Stimulated activated CD4-positive, alpha-beta T cell treated with anti-CD3 and anti-CD28 coated beads, Interleukin-4, amount 100 ng/mL, for 24 hours (primary cell): Measurements from ENCODE around the gene POU2F3.
A peak's percentile ranks its signal among the peaks of the same experiment; 100 is the strongest.
"Not testable (repeated sequence)": the region's sequence is repeated elsewhere in the genome, so short reads cannot be mapped to it uniquely, and the experiment has no call there.

Experiments used
- DNase-seq: peaks from one replicate; pipeline ENCODE4 v3.0.0-alpha.2; 2020

POU2F3 gene

DNA sequence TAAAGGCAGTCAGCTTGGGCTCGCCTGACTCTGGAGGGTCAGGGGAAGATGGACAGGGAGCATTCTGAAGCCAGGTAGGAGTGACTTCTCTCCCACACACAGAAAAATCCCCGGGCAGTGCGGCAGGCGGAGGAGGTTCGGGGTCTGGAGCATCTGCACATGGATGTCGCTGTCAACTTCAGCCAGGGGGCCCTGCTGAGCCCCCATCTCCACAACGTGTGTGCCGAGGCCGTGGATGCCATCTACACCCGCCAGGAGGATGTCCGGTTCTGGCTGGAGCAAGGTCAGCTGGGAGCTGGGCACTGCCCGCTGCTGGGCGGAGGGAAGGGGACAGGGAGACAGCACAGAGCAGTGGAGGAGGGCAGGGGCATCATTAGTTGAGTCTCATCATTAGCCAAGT, 13.2 kb upstream of the POU2F3 start:
- DNase-seq = no peak

DNA sequence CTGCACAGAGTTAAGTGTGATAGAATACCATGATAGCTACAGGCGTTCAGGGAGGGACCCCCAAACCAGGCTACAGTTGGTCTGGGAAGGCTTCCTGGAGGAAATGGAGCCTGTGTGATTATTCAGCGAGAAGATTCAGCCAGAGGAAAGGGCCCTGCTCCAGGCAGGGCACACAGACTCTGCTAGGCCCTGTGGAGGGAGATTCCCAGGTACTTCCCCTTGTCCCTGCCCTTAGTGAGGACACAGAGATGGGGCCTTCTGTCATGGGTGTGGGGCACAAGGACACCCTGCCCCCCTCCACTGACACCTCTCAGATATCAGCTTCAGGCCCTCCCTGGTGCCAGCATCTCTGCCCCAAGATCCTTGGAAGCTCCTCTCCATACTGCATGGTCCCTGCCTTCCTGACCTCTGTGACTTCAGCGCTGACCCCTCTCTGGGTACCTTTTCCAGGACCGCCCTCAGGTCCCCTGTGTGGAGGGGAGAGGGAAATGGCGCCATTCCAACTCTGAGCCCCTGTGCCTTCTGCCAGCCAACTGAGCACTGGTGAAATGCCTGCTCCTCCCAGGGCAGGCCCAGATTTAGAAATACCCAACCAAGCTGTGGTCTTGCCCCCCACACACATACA, 12.6 kb upstream of the POU2F3 start:
- no peak for DNase-seq

DNA sequence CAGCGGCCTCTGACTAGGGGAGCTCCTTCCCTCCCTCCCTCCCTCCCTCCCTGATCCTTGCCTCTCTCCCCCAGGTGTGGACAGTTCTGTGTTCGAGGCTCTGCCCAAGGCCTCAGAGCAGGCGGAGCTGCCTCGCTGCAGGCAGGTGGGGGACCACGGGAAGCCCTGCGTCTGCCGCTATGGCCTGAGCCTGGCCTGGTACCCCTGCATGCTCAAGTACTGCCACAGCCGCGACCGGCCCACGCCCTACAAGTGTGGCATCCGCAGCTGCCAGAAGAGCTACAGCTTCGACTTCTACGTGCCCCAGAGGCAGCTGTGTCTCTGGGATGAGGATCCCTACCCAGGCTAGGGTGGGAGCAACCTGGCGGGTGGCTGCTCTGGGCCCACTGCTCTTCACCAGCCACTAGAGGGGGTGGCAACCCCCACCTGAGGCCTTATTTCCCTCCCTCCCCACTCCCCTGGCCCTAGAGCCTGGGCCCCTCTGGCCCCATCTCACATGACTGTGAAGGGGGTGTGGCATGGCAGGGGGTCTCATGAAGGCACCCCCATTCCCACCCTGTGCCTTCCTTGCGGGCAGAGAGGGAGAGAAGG, 11.1 kb upstream of the POU2F3 start:
- no peak for DNase-seq

DNA sequence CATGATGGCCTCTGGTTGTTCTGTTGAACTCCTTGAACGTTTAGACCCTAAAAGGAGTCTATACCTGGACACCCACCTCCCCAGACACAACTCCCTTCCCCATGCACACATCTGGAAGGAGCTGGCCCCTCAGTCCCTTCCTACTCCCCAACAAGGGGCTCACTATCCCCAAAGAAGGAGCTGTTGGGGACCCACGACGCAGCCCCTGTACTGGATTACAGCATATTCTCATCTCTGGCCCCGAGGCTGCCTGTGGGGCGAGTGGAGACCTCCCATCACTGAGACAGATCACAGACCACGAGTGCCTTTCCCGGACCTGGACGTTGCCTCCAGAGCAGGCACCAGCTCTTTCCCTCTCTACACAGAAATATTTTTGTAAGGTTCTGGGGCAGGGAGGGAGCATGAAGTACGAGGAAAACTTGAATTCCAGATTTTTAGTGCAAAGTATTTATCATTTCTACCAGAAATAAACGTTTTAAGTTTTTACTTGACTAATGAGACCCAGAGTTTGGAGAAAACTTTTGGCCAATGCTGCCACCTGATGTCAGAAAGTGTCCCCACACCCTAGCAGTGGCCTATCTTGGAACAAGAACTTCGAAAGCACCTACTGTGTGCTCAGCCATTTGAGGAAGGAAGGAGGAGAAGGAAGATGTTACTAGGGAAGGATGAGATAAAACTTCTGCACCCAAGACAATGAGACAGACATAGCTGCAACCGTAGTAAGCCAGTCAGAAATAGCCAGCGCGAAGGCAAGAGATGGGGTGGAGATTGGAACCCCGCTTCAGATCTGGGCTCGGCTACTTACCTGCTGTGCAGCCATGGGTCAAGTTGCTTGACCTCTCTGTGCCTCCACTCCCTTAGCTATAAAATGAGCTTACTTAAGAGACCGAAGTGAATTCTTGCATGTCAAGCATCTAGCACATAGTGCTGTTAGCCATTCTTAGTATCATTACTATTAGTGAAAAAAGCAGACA, 10.2 kb upstream of the POU2F3 start:
- no peak for DNase-seq

DNA sequence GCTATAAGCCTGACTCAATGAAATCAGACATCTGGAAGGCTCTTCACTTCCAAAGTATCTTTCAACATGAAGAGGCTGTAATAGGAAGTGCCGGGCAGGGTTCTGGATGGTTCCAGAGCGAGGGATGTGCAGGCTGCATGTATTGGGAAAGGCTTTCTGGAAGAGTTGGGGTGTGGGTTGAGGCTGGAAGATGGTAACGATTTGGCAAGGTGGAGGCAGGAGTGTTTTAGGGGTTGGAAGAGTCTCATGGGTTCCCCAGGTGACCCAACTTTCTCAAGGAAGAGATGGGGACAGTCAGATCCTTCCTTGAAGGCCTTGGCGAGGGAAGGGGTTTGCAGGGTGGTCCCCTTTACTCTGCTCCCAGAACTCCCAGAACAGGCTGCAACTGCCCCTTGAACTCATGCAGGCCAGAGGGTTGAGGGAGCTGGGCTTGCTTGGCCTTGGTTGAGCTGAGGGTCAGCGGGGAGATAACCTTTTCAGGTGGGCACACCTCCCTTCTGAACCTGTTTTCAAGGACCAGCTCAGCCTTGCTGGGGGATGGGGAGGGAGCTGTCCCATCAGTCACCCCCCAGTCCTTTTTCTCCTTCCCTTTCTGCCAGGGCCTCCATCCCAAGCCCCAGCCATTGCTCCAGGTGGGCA, 9.4 kb upstream of the POU2F3 start:
- DNase-seq = no peak

DNA sequence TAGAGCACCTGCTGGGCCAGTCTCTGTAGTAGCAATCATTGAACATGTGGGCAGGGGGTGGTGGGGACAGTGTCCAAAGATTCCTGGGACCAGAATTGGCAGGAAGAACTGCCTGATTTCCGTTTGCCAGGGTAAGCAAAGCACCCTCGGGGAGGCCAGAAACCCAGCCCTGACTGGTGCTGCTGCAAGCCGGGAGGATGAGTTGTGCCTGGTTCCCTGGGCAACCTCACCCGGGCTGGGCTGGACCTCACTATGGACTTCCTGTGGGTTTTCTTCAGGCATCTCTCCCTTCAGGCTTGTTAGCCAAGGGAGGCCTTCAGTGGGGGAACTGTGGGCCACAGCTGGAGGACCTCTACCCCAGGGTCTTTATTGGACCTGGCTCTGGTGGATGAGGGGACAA, 8.0 kb upstream of the POU2F3 start:
- no peak for DNase-seq

DNA sequence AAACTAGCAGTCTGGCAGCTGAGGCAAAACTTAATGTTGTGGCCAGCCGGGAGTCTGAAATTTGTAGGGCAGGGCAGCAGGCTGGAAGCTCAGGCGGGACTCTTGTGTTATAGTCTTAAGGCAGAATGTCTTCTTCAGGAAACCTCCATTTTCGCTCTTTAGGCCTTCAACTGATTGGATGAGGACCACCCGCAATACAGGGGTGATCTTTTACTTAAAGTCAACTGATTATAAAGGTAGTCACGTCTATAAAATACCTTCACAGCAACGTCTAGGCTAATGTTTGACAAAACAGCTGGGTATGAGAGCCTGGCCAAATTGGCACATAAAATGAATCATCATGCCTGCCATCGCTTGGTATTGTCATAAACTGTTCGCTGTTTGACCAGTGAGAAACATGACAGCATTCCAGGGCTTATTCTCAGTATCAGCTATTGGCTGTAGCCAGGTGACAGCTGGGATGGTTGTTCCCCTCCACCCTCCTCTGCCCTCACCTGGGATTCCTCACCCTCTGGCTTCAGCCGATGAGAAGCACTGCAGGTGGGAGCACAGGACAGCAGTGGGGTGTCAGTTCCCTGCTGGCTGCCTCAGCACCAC, 6.6 kb upstream of the POU2F3 start:
- DNase-seq = no peak

DNA sequence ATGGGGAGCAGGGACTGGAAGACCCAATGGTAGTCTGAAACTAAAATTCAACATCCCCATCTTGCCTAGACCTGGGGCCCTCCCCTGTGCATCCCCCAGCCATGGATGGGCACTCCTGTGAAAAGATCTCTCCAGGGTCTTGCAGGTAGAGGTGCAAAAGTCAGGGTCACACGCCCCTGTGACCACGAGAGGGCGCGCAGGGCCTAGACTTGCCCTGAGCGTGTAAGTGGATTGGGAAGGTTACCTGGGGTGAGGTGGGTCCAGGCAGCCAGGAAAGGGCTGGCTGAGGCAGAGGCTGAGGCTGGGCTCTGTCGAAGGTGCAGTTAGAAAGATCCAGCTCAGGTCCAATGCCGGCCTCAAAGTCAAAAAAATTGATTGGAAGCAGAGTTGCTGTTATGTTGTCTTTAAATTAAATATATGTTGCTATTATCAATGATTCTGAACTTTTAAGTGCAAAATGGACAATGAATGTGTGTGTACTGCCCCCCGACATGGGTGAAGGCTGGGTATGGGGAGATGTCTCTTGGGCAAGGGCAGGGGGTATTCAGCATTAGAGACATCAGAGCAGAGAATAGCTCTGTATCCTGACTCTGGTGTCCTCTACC, 4.8 kb upstream of the POU2F3 start:
- peak; percentile 63 for DNase-seq

DNA sequence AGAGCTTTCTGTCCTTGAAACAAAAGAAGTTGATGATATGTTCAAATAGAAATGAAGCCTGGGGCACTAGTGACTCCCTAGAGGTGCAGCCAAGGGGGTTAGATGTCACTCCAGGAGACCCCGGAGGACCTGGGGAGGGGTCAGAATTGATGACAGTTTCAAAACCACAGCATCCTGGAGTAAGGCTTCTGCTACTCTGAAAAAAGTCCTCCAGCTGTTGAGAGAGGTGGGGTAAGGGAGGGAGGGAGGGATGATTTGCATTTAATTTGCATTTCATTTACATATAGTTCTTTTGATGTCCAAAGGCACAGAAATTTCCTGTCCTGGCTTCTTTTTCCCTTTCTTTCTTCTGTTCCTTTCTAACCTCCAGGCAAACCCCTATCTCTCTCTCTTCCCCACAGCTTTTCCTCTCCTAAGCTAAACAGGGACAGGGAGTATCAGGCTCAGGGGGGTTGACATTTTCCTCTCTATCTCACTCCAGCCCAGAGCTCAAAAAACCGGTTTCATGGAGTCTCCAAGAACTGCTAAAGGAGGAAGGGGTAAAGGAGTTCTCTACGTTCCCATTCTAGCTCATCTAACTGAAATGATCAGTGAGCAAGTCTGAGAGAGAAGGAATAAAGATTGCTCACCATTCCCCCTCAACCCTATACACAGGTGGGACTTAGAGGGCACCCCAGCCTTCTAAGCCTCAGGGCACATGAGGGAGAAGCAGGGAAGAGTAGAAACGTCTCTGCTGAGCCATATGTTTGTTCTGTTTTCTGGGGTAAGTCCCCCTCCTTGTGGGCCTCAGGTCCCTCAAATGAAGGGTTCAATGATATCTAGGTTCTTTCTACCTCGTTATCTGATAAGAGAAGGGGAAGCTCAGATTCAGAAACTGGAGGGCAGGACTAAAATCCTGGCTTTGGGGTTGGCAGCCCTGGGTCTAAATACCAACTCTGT, 3.5 kb upstream of the POU2F3 start:
- DNase-seq = no peak

DNA sequence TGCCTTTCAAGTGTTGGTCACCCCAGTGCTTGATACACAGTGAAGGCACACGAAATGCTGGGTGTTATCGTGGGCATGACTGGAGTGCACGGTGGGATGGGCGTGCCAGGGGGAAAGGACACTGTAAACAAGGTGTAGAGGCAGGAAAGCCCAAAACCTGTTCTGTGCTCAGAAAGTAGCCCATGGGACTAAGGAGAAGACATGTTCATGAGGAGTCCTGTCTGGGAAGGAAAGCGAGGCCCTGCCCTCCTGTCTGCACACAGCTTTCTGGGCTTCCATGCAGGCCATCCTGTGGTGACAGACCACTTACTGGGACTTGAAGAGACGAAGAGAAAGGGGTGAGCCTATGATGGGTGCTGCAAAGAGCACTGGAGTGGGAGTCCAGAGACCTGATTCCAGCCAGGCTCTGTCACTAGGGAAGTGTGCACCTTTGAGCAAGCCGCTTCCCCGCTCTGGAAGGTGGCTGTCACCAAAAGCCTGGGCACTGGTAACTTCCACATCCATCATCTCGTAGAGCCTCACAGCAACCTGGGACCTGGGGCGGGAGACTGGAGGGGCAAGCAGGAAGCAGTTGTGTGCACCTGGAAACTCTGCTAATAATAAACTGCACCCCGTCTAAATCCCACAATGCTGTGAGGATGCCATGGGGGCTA, 846 bp upstream of the POU2F3 start:
- no peak for DNase-seq

DNA sequence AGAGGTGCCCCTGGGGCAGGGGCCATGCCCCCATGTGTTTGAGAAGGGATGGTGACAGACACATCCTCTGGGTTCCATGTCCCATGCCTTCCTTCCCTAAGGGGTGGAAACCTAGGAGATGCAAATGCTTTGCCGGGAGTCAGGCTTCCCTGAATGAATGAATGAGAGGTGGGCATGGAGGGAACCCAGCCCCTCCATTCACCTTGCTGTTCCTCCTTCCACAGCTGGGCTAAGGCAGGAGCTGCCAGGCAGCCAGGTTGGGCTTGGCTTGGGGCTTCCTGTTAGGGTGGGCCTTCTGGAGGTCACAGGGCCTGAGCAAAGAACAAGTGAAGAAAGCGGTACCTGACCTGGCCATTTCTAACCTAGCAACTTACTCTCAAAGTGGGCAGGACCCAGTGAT, 926 bp downstream of the POU2F3 start:
- no peak for DNase-seq

DNA sequence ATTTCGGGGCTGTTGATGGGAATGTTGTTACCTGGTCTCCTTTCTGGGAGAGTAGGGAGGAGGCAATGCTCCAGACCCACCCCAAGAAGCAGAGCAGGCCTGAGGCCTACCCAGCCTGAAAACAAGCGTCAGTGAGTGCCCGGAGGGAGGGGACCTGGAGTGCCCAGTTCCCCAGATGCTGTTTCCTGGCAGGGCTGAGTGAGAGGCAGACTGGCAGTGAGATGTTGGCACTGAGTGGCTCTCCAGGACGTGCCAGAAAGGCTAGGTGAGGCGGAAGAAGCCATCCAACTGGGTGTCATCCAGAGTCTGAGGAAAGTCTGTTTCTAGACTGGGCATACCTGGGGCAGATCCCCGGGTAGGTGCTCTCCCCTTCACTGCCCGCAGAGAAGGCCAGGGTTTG, 1.3 kb downstream of the POU2F3 start:
- no peak for DNase-seq

DNA sequence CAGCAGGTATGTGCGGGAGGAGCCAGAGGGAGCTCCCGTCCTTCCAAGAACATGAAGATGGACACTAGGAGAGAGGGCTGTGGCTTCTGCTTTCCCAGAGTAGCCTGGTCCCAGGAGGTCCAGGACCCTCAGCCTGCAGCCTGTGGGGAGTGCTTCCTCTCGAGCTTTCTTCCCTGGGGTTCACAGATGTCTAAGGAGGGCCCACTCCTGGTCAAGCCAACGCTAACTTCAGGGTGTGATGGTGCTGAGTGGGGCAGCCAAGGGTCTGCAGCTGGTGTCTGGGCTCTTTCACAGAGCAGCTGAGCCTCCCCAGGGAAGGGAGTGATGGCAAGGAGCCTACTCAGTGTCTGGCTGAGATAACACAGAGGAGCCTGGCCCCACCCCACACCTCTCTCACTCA, 3.3 kb downstream of the POU2F3 start:
- no peak for DNase-seq

DNA sequence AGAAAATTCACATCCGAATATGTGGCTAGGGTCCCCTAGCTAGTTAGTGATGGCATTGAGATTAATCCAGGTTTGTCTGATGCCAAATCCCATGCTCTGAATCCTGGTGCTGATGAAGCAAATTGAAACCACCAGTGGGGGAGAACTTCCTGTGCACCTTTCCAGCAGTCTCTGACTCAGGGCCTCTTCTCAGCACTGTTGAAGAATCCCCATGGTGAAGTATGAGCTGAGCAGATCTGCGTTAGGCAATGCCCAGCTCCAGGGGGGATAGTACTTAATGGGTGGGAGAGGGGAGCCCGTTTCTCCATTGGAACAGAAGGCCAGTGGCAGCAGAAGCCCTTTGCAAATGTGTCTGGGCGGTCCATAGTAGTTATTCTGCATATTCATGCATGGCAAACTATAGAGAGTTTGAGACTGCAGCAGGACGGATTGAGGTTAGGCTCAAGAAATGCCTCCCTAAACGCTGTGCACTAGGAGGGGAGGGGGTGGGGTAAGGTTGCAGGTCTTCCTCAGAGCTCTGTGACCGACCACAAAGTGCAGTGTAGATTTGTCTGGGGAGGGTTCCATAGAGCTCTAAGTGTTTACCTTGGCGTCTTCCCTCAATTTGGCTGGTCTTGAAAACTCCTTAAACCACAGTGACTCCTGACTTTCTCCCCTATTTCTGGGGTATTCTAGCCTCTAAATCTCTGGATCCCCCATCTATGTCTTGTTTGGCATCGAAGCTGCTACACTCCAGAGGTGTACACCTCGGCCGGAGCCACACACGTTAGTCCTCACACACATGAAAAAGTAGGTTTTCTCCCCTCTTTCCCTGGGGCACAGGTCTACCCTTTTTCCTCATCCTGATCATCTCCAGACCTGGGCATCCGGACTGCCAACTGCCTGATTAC, 4.8 kb downstream of the POU2F3 start:
- DNase-seq = no peak

DNA sequence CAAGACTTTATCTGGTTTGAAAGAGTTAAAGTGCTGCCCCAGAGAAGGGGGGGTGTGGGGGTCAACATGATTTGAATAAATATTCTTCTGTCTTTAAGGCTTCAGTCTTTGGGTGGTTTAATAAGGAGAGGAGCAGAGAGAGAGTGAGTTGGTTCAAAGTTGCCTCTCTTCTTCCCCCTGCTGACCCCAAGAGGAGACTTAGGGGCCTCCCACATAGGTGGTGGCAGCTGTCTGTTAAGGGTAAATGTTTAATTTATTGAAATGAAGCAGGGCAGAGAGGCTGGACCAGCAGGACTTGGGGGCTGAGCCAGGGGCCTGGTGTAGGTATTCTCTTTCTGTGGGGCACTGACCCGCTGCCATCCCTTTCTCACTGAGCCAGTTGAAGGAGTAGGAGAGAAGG, 5.5 kb downstream of the POU2F3 start:
- no peak for DNase-seq

DNA sequence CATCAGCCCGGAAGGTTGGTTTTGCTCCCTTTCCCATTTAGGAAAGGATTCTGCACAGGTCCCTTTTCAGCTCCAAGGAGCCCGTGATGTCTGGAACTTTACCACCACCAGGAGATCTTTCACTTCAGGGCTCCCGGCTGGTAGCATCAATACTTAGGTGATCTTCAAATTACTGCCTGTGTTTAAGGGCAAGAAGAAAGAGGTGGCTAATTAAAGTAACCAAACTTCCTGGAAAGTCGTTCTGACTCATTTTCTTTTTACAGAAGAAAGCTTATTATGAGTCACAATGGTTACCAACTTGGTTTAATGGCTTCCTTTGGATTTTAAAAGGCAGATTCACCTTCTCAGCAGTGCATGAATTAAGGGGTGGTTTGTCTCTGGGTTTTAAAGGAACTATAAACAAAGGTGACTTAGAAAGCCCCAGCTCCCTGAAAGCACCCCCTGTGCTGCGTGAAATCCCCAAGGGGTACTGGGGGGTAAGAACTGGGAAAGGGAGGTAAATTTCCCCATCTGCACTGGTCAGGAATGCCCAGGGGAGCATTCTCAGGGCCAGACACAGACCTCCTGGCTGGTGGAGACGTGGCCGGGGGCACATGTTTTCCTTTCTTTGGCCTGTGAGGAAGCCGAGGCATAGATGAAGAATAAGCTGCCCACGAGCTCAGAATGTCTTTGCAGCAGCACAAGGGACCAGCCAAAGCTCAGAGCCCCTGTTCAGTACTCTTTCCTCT, 8.8 kb downstream of the POU2F3 start:
- no peak for DNase-seq

DNA sequence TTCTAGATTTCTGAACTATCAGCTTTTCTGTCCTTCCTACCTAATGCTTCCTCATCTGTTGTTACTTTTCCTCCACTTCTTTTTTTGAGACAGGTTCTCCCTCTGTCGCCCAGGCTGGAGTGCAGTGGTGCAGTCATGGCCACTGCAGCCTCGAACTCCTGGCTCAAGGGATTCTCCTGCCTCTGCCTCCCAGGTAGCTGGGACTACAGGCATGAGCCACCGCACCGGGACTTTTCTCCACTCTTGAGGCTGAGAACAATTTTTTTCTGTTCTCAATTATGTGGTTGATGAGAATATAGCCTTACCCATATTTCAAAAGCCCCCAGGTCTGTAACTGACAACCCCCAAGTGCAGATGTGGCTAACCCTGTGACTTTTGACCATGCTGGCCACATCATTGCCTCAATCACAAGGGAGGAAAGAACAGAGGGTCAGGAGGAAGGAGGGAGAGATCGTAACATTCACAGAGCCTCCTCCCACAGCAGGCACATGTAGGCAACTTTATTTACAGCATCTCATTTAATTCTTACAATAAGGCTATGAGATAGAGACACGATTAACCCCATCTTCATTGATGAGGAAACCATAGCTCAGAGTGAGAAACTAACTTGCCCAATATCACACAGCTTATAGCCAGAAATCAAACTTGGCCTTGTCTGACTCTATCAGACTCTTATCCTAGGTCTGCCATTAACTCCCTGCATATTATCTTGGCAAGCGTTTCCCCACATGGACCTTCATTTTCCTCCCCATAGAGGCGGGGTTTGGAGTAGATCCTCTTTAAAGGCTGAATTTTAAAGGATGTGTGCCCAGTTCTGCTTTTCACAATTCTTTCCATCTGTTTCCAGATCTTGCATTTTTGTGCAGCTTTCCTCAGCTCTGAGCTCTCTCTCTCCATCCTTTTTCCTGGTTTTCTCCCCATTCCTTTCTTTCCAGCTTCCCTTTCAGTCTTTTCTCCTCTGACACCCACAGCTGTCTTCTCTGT, 9.6 kb downstream of the POU2F3 start:
- DNase-seq = no peak

DNA sequence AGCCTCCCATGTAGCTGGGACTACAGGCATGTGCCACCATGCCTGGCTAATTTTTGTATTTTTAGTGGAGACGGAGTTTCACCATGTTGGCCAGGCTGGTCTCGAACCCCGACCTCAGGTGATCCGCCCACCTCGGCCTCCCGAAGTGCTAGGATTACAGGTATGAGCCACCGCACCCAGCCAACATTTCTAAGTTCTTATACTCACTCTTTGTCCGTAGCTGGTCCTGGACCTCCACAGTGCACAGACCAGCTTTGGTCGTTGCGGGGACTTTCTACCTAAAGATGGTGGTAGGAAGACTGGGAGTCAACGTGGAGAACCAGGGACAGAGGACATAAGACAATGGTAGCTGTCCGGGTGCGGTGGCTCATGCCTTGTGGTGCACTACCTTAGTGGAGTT, 13.4 kb downstream of the POU2F3 start:
- not testable (repeated sequence) for DNase-seq
